ENCODE results near the gene TDRD12. TPM values are rescaled to one million over a fixed set of nuclear protein-coding genes. Genes with fewer than 3 reads are reported as not detected.
"Not testable (repeated sequence)": the region's sequence is repeated elsewhere in the genome, so short reads cannot be mapped to it uniquely, and the experiment has no call there.

The TDRD12 gene
- total RNA-seq, 4 donors from 2014 or later = 0.39 to 2.4 (median 0.89) TPM; not detected in 1

DNA sequence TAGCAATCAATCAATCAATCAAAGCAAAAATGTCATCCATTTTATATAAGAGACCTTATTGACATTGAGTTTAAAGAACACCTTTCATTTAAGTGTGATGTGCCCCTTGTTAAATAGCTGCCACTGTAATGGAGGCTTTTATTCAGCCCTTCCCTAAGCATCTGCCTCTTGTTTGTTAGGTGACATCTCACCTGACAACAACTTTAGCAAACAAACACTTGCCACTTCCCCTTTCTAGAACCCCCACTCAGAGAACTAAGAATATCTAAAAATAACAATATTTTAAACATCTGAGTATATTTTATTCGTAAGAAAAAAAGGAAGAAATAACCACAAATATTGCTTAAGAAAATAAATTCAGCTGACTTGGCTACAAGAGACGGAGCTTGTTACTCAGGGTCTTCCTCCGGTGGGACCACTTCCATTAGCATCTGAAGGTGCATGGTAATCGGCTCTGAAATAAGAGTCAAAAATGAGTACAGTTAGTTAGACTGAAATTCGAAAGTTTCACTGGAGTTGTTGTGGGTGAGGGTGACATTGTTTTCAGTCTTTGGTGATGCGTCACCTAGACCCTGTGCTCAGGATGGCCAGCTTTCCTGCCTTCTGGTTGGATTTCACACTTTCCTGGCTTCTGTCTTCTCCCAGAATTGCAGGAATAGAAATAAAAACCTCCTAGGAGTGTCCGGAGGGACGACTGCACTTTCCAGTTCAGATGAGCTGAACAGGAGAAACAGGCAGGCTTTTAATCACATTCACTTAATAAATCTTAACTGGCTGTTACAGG is 110.9 kb downstream of the TDRD12 start:
- no peak overlapping the region for H3K27ac ChIP-seq
- H3K9me3 ChIP-seq = no peaks in the 10 kb centered on the region
- DNase-seq = no peak
- no peaks in the 10 kb centered on the region for H3K36me3 ChIP-seq
- WGBS, 2 donors = 84 to 92% methylated on average over 8 of the region's 8 CpGs
- H3K4me3 ChIP-seq (replicated peaks in 1 of 3) = no peak overlapping the region
- intact Hi-C loops (cut with DNase I) = no loop called here
- H3K4me1 ChIP-seq = no peaks in the 10 kb centered on the region
- TF ChIP-seq, protein P1, sequence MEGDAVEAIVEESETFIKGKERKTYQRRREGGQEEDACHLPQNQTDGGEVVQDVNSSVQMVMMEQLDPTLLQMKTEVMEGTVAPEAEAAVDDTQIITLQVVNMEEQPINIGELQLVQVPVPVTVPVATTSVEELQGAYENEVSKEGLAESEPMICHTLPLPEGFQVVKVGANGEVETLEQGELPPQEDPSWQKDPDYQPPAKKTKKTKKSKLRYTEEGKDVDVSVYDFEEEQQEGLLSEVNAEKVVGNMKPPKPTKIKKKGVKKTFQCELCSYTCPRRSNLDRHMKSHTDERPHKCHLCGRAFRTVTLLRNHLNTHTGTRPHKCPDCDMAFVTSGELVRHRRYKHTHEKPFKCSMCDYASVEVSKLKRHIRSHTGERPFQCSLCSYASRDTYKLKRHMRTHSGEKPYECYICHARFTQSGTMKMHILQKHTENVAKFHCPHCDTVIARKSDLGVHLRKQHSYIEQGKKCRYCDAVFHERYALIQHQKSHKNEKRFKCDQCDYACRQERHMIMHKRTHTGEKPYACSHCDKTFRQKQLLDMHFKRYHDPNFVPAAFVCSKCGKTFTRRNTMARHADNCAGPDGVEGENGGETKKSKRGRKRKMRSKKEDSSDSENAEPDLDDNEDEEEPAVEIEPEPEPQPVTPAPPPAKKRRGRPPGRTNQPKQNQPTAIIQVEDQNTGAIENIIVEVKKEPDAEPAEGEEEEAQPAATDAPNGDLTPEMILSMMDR (IDR thresholded peaks at IDR 0.05) = no peak
- no peak for TF ChIP-seq POLR2A (IDR thresholded peaks at IDR 0.05)
- no peaks in the 10 kb centered on the region for H3K27me3 ChIP-seq

DNA sequence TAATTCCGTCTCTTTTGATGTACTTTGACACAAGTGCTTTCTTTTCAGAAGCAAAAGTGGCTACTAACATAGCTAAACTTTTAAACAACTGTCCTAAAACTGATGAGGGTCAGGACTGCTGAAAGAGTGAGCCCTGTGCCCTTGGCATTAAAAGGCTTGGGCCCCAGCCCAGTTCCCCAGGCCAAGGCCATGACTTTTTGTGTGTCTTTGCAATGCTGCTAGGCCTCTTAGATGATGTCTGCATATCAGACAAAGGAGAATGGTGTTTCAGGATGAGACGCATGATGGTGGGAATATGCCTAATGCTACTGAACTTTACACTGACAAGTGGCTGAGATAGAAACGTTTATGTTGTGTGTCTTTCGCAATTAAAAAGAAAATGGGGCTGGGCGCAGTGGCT is 112.0 kb downstream of the TDRD12 start:
- intact Hi-C loops (cut with DNase I) = no loop called here
- Histone ChIP-seq H3K9me3 (no peaks in the 10 kb centered on the region), H3K4me3 (replicated peaks in 1 of 3) (no peak overlapping the region), H3K4me1 (no peaks in the 10 kb centered on the region), H3K36me3 (no peaks in the 10 kb centered on the region), H3K27me3 (no peaks in the 10 kb centered on the region), H3K27ac (no peak overlapping the region)
- TF ChIP-seq, protein P1 (IDR thresholded peaks at IDR 0.05) = no peak
- TF ChIP-seq POLR2A (IDR thresholded peaks at IDR 0.05) = no peak
- DNase-seq = no peak
- WGBS, 2 donors = 83 to 94% methylated on average over 5 of the region's 5 CpGs

DNA sequence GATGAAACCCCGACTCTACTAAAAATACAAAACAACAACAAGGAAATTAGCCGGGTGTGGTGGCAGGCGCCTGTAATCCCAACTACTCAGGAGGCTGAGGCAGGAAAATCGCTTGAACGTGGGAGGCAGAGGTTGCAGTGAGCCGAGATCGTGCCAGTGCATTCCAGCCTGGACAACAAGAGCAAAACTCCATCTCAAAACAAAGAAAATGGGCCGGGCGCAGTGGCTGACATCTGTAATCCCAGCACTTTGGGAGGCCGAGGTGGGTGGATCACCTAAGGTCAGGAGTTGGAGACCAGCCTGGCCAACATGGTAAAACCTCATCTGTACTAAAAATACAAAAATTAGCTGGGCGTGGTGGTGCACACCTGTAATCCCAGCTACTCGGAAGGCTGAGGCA is 112.5 kb downstream of the TDRD12 start:
- H3K4me3 ChIP-seq (replicated peaks in 1 of 3); H3K36me3 ChIP-seq; H3K4me1 ChIP-seq; intact Hi-C loops (cut with DNase I); H3K27ac ChIP-seq; H3K9me3 ChIP-seq; H3K27me3 ChIP-seq; DNase-seq: not testable (repeated sequence)
- 96% methylated on average over 12 of the region's 12 CpGs for WGBS, 2 donors

DNA sequence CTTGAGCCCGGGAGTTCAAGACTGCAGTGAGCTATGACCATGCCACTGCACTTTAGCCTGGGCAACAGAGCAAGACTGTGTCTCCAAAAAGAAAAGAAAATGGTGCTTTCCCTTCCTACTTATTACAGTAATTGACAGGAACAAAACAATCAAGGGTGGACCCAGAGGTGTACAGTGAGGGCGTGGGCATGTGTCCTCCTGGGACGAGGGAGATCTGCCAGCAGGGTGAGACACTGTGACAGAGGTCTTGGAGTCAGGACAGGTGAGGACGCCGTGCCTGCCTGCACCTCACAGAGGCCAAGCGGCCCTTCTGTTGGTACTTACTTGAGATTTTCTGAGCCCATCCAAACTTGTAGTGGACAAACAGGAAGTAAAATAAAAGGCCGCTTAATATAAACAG is 113.3 kb downstream of the TDRD12 start:
- intact Hi-C loops (cut with DNase I); H3K4me3 ChIP-seq (replicated peaks in 1 of 3); H3K4me1 ChIP-seq; H3K9me3 ChIP-seq; H3K27me3 ChIP-seq; H3K27ac ChIP-seq; H3K36me3 ChIP-seq; DNase-seq: not testable (repeated sequence)
- WGBS, 2 donors = 91 to 93% methylated on average over 7 of the region's 7 CpGs

DNA sequence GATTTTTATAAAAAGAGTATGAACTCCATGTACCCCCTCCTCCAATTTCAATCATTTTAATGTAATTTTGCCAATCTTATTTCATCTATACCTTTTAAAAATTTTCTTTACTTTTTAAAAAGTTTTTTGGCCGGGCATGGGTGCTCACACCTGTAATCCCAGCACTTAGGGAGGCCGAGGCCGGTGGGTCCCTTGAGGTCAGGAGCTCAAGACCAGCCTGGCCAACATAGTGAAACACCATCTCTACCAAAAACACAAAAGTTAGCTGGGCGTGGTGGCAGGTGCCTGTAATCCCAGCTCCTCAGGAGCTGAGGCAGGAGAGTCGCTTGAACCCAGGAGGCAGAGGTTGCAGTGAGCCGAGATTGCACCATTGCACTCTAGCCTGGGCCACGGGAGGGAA is 113.8 kb downstream of the TDRD12 start:
- H3K27ac ChIP-seq; H3K27me3 ChIP-seq; DNase-seq; H3K4me1 ChIP-seq; intact Hi-C loops (cut with DNase I); H3K36me3 ChIP-seq; H3K4me3 ChIP-seq (replicated peaks in 1 of 3); H3K9me3 ChIP-seq: not testable (repeated sequence)
- 92 to 93% methylated on average over 7 of the region's 7 CpGs for WGBS, 2 donors

DNA sequence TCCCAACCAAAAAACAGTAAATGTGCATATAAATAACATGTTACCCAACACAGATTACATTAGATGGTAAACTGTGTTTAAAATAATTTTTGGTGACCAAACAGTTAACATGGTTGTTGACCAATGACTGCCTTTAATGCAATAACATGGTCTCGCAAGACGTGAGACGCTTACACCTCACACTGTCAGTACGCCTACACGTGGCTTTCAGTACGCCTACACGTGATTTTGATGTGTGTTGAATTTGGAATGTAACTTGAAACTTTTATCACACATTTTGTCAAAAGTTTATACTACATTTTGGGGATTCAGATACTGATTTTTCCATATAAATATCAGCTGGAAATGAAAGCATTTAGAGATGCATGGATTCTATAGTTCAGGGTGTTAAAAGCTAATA is 118.0 kb downstream of the TDRD12 start:
- intact Hi-C loops (cut with DNase I) = no loop called here

More for the DNA sequence above, 118.0 kb downstream of the TDRD12 start:
- Histone ChIP-seq H3K4me1 (no peaks in the 10 kb centered on the region), H3K4me3 (replicated peaks in 1 of 3) (no peak overlapping the region), H3K27me3 (no peaks in the 10 kb centered on the region), H3K27ac (no peak overlapping the region), H3K9me3 (no peaks in the 10 kb centered on the region), H3K36me3 (no peaks in the 10 kb centered on the region)
- TF ChIP-seq, protein P1 (IDR thresholded peaks at IDR 0.05) = no peak
- no peak for TF ChIP-seq POLR2A (IDR thresholded peaks at IDR 0.05)
- no peak for DNase-seq
- 86 to 95% methylated on average over 7 of the region's 7 CpGs for WGBS, 2 donors

Data from thyroid gland (tissue), 4 donors.